ENCODE measurements around the gene UBE2L3. TPM values are rescaled to one million over a fixed set of nuclear protein-coding genes. Genes with fewer than 3 reads are reported as not detected.

The UBE2L3 gene
- total RNA-seq, 4 donors from 2014 or later, result 42.1 to 69.7 (median 50.1) TPM

DNA sequence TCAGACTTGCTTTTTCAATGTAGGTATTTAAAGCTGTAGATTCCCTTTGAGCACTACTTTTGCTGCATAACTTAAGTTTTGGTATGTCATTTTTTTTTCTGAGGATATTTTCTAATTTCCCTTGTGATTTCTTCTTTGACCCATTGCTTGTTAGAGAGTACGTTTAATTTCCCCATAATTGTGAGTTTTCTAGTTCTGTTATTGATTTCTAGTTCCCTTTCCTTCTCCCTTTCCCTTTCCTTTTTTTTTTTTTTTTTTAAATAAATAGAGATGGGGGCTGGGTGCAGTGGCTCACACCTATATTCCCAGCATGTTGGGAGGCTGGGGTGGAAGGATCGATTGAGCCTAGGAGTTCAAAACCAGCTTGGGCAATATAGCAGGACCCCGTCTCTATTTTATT is 30.8 kb downstream of the UBE2L3 start:
- DNase-seq, result no peak
- Histone ChIP-seq H3K4me3 (no peak overlapping the region), H3K4me1 (no peaks in the 10 kb centered on the region), H3K9me3 (no peaks in the 10 kb centered on the region), H3K27me3 (no peaks in the 10 kb centered on the region), H3K36me3 (peaks cover 0 to 42% (median 0%) of the 10 kb centered on the region in 3 donors), H3K27ac (no peak overlapping the region)
- TF ChIP-seq, protein P1, sequence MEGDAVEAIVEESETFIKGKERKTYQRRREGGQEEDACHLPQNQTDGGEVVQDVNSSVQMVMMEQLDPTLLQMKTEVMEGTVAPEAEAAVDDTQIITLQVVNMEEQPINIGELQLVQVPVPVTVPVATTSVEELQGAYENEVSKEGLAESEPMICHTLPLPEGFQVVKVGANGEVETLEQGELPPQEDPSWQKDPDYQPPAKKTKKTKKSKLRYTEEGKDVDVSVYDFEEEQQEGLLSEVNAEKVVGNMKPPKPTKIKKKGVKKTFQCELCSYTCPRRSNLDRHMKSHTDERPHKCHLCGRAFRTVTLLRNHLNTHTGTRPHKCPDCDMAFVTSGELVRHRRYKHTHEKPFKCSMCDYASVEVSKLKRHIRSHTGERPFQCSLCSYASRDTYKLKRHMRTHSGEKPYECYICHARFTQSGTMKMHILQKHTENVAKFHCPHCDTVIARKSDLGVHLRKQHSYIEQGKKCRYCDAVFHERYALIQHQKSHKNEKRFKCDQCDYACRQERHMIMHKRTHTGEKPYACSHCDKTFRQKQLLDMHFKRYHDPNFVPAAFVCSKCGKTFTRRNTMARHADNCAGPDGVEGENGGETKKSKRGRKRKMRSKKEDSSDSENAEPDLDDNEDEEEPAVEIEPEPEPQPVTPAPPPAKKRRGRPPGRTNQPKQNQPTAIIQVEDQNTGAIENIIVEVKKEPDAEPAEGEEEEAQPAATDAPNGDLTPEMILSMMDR (IDR thresholded peaks at IDR 0.05), result no peak
- no peak for TF ChIP-seq POLR2A (IDR thresholded peaks at IDR 0.05)

DNA sequence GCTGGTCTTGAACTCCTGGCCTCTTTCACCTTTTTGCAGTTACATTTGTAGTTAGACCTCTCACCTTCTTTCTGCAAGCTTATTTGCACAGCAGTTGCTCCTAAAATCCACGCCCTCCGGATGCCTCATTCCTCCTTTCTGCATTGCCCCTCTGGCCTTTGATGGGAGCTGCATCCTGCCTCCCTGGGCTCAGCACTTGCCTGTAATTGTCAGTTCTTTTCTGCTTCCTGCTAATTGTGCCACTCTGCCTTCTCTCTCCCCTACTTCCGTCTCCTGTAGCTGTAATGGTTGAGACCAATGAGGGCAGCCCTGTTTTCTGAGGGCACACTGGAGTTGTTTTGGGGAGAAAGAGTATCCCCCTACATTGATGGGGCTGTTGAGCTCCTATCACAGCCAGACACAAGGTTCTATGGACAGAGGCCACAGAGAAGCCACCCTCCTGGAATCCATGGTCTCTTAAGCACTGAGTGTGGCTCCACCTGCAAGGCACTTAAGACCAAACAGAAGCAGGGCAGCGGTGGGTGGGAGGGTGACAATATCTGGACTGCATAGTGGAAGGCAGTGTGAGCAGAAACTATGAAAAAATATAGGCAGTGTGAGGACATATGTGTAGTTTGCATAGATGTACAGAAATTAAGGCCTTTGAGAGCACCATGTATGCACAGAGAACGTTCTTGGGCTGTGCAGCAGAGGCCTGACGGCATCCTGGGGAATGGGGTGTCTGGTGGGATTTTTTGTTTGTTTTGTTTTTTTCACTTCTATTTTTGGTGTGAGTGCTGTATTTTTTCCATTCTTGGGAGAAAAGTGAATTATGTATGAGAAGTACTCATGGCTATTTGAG is 31.8 kb downstream of the UBE2L3 start:
- no peaks in the 10 kb centered on the region for H3K4me1 ChIP-seq
- TF ChIP-seq POLR2A (IDR thresholded peaks at IDR 0.05), result no peak
- TF ChIP-seq, protein P1 (IDR thresholded peaks at IDR 0.05), result no peak
- no peaks in the 10 kb centered on the region for H3K27me3 ChIP-seq
- no peak overlapping the region for H3K4me3 ChIP-seq
- H3K9me3 ChIP-seq, result no peaks in the 10 kb centered on the region
- DNase-seq, result no peak
- H3K36me3 ChIP-seq, result peaks cover 0 to 32% (median 0%) of the 10 kb centered on the region in 3 donors
- H3K27ac ChIP-seq, result no peak overlapping the region

DNA sequence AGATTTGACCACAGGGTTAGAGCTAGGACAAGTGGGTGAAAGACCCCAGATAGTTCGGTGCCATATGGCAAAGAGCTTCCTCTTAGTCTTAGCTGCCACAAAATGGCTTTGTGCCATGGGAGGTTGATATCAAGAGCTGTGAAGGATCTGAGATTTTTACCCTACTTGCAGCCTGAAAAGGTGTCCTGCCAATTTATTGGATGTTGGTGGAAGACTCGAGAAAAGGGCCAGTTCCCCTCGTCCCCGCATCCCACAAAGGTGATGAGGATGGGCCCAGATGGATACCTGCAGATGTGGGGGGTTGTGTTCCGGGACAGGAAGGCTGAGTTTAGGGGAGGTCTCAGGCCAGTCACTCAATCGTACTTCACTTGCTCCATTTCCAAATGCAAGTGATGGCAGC is 35.1 kb downstream of the UBE2L3 start:
- Histone ChIP-seq H3K9me3 (no peaks in the 10 kb centered on the region), H3K4me3 (no peak overlapping the region), H3K4me1 (peaks cover 0 to 11% (median 0%) of the 10 kb centered on the region in 4 donors), H3K27me3 (no peaks in the 10 kb centered on the region), H3K27ac (no peak overlapping the region), H3K36me3 (no peaks in the 10 kb centered on the region)
- DNase-seq, result no peak
- TF ChIP-seq POLR2A (IDR thresholded peaks at IDR 0.05), result no peak
- TF ChIP-seq, protein P1 (IDR thresholded peaks at IDR 0.05), result no peak

DNA sequence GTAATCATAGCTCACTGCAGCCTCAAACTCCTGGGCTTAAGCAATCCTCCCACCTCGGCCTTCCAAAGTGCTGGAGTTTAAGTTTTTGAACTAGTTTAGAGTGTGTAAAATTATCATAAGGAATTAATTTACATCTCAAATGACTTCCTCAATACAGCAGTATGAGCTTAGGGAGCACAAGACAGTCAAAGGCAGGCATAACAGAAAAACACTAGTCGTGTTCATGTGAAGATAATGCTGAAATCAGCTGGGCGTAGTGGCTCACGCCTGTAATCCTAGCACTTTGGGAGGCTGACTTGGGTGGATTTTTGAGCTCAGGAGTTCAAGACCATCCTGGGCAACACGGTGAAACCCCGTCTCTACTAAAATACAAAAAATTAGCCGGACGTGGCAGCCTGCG is 36.5 kb downstream of the UBE2L3 start:
- H3K4me1 ChIP-seq, result peaks cover 0 to 11% (median 0%) of the 10 kb centered on the region in 4 donors
- TF ChIP-seq, protein P1 (IDR thresholded peaks at IDR 0.05), result no peak
- TF ChIP-seq POLR2A (IDR thresholded peaks at IDR 0.05), result no peak

GRCh38 chr22:21605887-21606564 is 38.5 kb downstream of the UBE2L3 start:
- Histone ChIP-seq H3K36me3 (peaks cover 0 to 10% (median 0%) of the 10 kb centered on the region in 3 donors), H3K4me1 (peaks cover 0 to 11% (median 0%) of the 10 kb centered on the region in 4 donors), H3K27ac (peak overlapping the region in 1 of 4 donors; percentile 4), H3K27me3 (no peaks in the 10 kb centered on the region), H3K4me3 (no peak overlapping the region), H3K9me3 (no peaks in the 10 kb centered on the region)
- TF ChIP-seq, protein P1 (IDR thresholded peaks at IDR 0.05), result no peak
- no peak for TF ChIP-seq POLR2A (IDR thresholded peaks at IDR 0.05)
- DNase-seq, result no peak

More for the DNA sequence above, 36.5 kb downstream of the UBE2L3 start:
- no peaks in the 10 kb centered on the region for H3K36me3 ChIP-seq
- no peak for DNase-seq
- H3K27me3 ChIP-seq, result no peaks in the 10 kb centered on the region
- no peak overlapping the region for H3K4me3 ChIP-seq
- no peak overlapping the region for H3K27ac ChIP-seq
- no peaks in the 10 kb centered on the region for H3K9me3 ChIP-seq
